ENCODE results near the gene VHLL.

DNA sequence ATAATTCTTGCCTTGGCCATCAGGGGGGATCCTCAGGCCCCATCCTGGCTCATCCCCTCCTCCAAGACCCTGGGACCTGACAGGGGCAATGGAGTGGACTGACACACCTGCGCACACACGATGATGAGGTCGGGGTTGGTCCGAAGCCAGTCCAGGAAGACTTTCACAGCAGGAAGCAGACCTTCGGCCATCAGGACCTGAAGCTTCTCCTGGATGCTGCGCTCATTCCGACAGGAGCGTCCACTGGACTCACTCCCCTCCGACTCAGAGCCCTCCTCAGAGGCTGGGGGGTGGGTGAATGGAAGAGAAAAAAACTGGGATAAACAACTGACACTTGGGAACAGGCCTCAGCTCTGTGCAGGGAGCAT, 35.8 kb downstream of the VHLL start:
- TF ChIP-seq POLR2A (IDR thresholded peaks at IDR 0.05; ENCODE audit: low read depth, low read length) (no peak), TAF1 (IDR thresholded peaks at IDR 0.05; ENCODE audit: low read depth, low read length) (no peak), POLR2AphosphoS5 (IDR thresholded peaks at IDR 0.05; ENCODE audit: low read depth, low read length) (no peak), POU2F2 (IDR thresholded peaks at IDR 0.05; ENCODE audit: low read depth, low read length) (no peak)
